Endodermal cell (in vitro differentiated cells): ENCODE measurements around the gene ZNF629. TPM values are rescaled to one million over a fixed set of nuclear protein-coding genes. Genes with fewer than 3 reads are reported as not detected.

Source experiments
- DNase-seq: peaks from one replicate; pipeline ENCODE4 v3.0.0-alpha.2; 2017
- H3K27ac ChIP-seq: 2 replicates; pipeline ENCODE4 v1.5.1; 2013; ENCODE audit warnings: mild to moderate bottlenecking, low read depth, low read length, moderate library complexity
- H3K27me3 ChIP-seq: 2 replicates; pipeline ENCODE4 v1.6.1; 2013; ENCODE audit warnings: mild to moderate bottlenecking, low read length, moderate library complexity; ENCODE audit not compliant: insufficient read depth, control insufficient read depth, poor library complexity, severe bottlenecking
- H3K36me3 ChIP-seq: 2 replicates; pipeline ENCODE4 v1.7.0; 2013; ENCODE audit warnings: mild to moderate bottlenecking, low read length, moderate library complexity; ENCODE audit not compliant: control insufficient read depth, insufficient read depth
- H3K4me1 ChIP-seq: one replicate; pipeline ENCODE4 v1.7.0; 2013; ENCODE audit warnings: low read length; ENCODE audit not compliant: control insufficient read depth, insufficient read depth
- H3K4me3 ChIP-seq: 2 replicates; pipeline ENCODE4 v1.5.1; 2013; ENCODE audit warnings: mild to moderate bottlenecking, low read length, moderate library complexity
- H3K9ac ChIP-seq: 2 replicates; pipeline ENCODE4 v1.6.1; 2013; ENCODE audit warnings: mild to moderate bottlenecking, low read length, moderate library complexity; ENCODE audit not compliant: poor library complexity, severe bottlenecking; ENCODE audit errors: extremely low read depth
- H3K9me3 ChIP-seq: 2 replicates; pipeline ENCODE4 v1.6.1; 2013; ENCODE audit warnings: mild to moderate bottlenecking, low read length, moderate library complexity; ENCODE audit not compliant: control insufficient read depth
- H3K27ac Mint-ChIP-seq: 2 replicates; pipeline ENCODE4 v1.8.0; 2020; ENCODE audit warnings: mixed read lengths
- H3K27me3 Mint-ChIP-seq: 2 replicates; pipeline ENCODE4 v1.8.0; 2021; ENCODE audit warnings: mild to moderate bottlenecking, mixed read lengths; ENCODE audit not compliant: insufficient read depth
- H3K36me3 Mint-ChIP-seq: 2 replicates; pipeline ENCODE4 v1.8.0; 2020; ENCODE audit warnings: low read depth, mixed read lengths
- H3K4me1 Mint-ChIP-seq: 2 replicates; pipeline ENCODE4 v1.8.0; 2020; ENCODE audit warnings: mixed read lengths
- H3K4me3 Mint-ChIP-seq: 2 replicates; pipeline ENCODE4 v1.8.0; 2020; ENCODE audit warnings: mild to moderate bottlenecking, moderate library complexity, mixed read lengths
- H3K9me3 Mint-ChIP-seq: 2 replicates; pipeline ENCODE4 v1.8.0; 2020; ENCODE audit warnings: mild to moderate bottlenecking, mixed read lengths
- WGBS, 2 experiments: methylation state at CpG; one replicate each; pipeline versions ENCODE4 v1.1.5 to v1.1.7; 2013; ENCODE audit warnings: missing lambda C conversion rate in 2 of 2, mixed read lengths in 1 of 2; ENCODE audit not compliant: insufficient coverage in 1 of 2, insufficient read length in 1 of 2; 5-methylcytosine and 5-hydroxymethylcytosine counted together
- total RNA-seq, 2 donors: library from RNA; stranded (reverse); fragmentation: NEBNext Ultra II Directional in 1 of 2; extraction: Animal tissue kit (Norgen Biotek cat#: 25700) in 1 of 2; gene quantifications; 2 replicates in 1 of 2; 3 replicates in 1 of 2; pipeline ENCODE4 v1.2.1, GENCODE V29; 2021
- TF ChIP-seq, protein P1 (sequence below): fragments of 200-600 bp; sonication (generic); conservative IDR thresholded peaks from 2 replicates; pipeline ENCODE4 v1.5.0; 2021; ENCODE audit warnings: antibody characterized with exemption, mild to moderate bottlenecking

ZNF629 gene
- total RNA-seq, 2 donors from 2014 or later: 31.8 to 33.3 TPM

DNA sequence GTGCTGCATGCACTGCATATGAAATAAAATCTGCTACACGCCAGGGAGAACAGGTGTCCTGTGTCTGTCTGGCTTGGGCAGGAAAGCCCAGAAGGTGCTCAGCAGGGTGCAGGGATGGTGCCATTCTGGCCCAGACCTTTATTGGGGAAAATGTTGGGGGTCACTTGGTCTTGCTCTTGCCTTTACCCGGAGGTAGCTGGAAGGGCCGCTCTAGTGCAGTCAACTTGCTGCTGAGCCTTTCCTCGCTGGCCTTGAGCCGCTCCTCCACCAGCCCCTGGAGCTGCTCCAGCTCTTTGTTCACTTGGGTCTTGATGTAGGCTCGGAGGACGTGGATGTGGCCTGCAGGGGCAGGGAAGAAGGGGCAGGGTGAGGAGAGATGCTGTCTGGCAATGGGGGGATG lies 29.7 kb downstream of the ZNF629 start:
- H3K27me3 Mint-ChIP-seq: no peaks in the 10 kb centered on the region
- H3K4me3 ChIP-seq: no peak overlapping the region
- no peaks in the 10 kb centered on the region for H3K4me1 ChIP-seq
- no peak overlapping the region for H3K9ac ChIP-seq
- H3K36me3 ChIP-seq: peaks cover 79% of the 10 kb centered on the region
- 92 to 93% methylated on average over 7 of the region's 7 CpGs for WGBS, 2 experiments
- no peak overlapping the region for H3K27ac Mint-ChIP-seq
- TF ChIP-seq, protein P1, sequence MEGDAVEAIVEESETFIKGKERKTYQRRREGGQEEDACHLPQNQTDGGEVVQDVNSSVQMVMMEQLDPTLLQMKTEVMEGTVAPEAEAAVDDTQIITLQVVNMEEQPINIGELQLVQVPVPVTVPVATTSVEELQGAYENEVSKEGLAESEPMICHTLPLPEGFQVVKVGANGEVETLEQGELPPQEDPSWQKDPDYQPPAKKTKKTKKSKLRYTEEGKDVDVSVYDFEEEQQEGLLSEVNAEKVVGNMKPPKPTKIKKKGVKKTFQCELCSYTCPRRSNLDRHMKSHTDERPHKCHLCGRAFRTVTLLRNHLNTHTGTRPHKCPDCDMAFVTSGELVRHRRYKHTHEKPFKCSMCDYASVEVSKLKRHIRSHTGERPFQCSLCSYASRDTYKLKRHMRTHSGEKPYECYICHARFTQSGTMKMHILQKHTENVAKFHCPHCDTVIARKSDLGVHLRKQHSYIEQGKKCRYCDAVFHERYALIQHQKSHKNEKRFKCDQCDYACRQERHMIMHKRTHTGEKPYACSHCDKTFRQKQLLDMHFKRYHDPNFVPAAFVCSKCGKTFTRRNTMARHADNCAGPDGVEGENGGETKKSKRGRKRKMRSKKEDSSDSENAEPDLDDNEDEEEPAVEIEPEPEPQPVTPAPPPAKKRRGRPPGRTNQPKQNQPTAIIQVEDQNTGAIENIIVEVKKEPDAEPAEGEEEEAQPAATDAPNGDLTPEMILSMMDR: no peak
- DNase-seq: no peak
- H3K4me1 Mint-ChIP-seq: peaks cover 6% of the 10 kb centered on the region
- H3K27ac ChIP-seq: no peak overlapping the region
- H3K9me3 Mint-ChIP-seq: no peaks in the 10 kb centered on the region
- H3K27me3 ChIP-seq: no peaks in the 10 kb centered on the region
- peaks cover 47% of the 10 kb centered on the region for H3K36me3 Mint-ChIP-seq
- no peaks in the 10 kb centered on the region for H3K9me3 ChIP-seq
- H3K4me3 Mint-ChIP-seq: no peak overlapping the region

DNA sequence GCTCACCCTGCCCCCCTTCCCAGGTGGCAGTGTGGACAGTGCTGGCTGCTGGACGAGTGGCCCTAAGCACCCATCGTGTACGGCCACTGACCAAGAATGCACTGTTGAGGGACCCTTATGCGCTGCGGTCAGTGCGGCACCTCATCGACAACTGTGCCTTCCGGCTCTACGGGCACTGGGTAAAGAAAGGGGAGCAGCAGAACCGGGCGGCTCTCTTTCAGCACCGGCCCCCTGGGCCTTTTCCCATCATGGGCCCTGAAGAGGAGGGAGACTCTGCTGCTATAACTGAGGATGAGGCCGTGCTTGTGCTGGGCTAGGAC lies 30.3 kb downstream of the ZNF629 start:
- Mint-ChIP-seq H3K36me3 (peaks cover 48% of the 10 kb centered on the region), H3K27me3 (no peaks in the 10 kb centered on the region), H3K4me3 (no peak overlapping the region), H3K9me3 (no peaks in the 10 kb centered on the region), H3K4me1 (peaks cover 6% of the 10 kb centered on the region), H3K27ac (no peak overlapping the region)
- Histone ChIP-seq H3K27ac (no peak overlapping the region), H3K27me3 (no peaks in the 10 kb centered on the region), H3K9ac (no peak overlapping the region), H3K4me3 (no peak overlapping the region), H3K4me1 (no peaks in the 10 kb centered on the region), H3K36me3 (peaks cover 82% of the 10 kb centered on the region), H3K9me3 (no peaks in the 10 kb centered on the region)
- 96% methylated on average over 5 to 13 of the region's 13 CpGs for WGBS, 2 experiments
- DNase-seq: no peak
- TF ChIP-seq, protein P1: no peak

DNA sequence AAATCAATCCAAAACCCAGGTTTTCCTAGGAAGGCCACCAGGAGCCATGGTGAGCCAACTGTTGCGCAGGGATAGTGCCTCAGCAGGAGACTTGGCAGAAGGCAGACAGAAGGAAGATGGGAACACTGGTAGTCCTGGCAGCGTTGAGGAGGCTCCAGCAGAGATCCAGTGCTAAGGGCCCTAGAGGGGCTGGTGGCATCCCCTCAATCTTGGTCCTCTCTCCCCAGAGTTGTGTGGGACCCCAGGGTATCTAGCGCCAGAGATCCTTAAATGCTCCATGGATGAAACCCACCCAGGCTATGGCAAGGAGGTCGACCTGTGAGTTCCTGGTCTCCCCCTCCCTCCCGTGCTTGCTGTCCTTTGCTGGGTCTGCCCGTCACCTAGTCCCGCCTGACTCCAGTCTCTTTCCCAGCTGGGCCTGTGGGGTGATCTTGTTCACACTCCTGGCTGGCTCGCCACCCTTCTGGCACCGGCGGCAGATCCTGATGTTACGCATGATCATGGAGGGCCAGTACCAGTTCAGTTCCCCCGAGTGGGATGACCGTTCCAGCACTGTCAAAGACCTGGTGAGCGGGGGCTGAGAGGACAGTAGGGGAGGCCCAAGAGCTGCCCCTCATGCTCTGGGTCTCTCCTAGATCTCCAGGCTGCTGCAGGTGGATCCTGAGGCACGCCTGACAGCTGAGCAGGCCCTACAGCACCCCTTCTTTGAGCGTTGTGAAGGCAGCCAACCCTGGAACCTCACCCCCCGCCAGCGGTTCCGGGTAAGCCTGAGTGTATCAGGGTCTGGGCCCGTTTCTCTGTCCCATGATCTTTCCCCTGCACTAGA lies 30.8 kb downstream of the ZNF629 start:
- H3K4me3 ChIP-seq: no peak overlapping the region
- no peaks in the 10 kb centered on the region for H3K9me3 ChIP-seq
- Mint-ChIP-seq H3K4me1 (peaks cover 5% of the 10 kb centered on the region), H3K4me3 (no peak overlapping the region), H3K9me3 (no peaks in the 10 kb centered on the region), H3K27me3 (no peaks in the 10 kb centered on the region), H3K27ac (no peak overlapping the region), H3K36me3 (peaks cover 54% of the 10 kb centered on the region)
- no peak overlapping the region for H3K27ac ChIP-seq
- TF ChIP-seq, protein P1: no peak
- WGBS, 2 experiments: 95 to 96% methylated on average over 15 to 20 of the region's 20 CpGs
- peaks cover 87% of the 10 kb centered on the region for H3K36me3 ChIP-seq
- H3K4me1 ChIP-seq: no peaks in the 10 kb centered on the region
- no peak for DNase-seq
- no peaks in the 10 kb centered on the region for H3K27me3 ChIP-seq
- H3K9ac ChIP-seq: no peak overlapping the region
